Measurements from ENCODE around the gene PSG5.
"Not testable (repeated sequence)": the region's sequence is repeated elsewhere in the genome, so short reads cannot be mapped to it uniquely, and the experiment has no call there.

Gene PSG5

GRCh38 chr19:43186311-43186935 is at the start of gene PSG5:
Gene PSG5, minus strand, starts transcription at chr19:43186536. Its CDS starts 131 bp downstream, at chr19:43186405.
- not testable (repeated sequence) for DNase-seq

- peak; percentile 51 for DNase-seq
Measured at GRCh38 chr19:43235686-43236085, 49.4 kb upstream of the PSG5 start.

GRCh38 chr19:43229315-43229714 is 43.0 kb upstream of the PSG5 start:
- peak; percentile 31 for DNase-seq

- DNase-seq = not testable (repeated sequence)
Measured at GRCh38 chr19:43228730-43229129, 42.4 kb upstream of the PSG5 start.

- not testable (repeated sequence) for DNase-seq
Measured at GRCh38 chr19:43226986-43227385, 40.6 kb upstream of the PSG5 start.

- no peak for DNase-seq
Measured at GRCh38 chr19:43224855-43225253, 38.5 kb upstream of the PSG5 start.

- peak; percentile 69 for DNase-seq
Measured at GRCh38 chr19:43224201-43224854, 38.0 kb upstream of the PSG5 start.

- DNase-seq = not testable (repeated sequence)
Measured at GRCh38 chr19:43221891-43222290, 35.6 kb upstream of the PSG5 start.

- not testable (repeated sequence) for DNase-seq
Measured at GRCh38 chr19:43219136-43219535, 32.8 kb upstream of the PSG5 start.

- DNase-seq = not testable (repeated sequence)
Measured at GRCh38 chr19:43215881-43216280, 29.5 kb upstream of the PSG5 start.

- DNase-seq = no peak
Measured at GRCh38 chr19:43207991-43208390, 21.7 kb upstream of the PSG5 start.

- DNase-seq = not testable (repeated sequence)
Measured at GRCh38 chr19:43207174-43207573, 20.8 kb upstream of the PSG5 start.

GRCh38 chr19:43205471-43206105 is 19.3 kb upstream of the PSG5 start, which contains the start of gene PSG4:
Gene PSG4, minus strand, starts transcription at chr19:43205638. Its CDS starts 102 bp downstream, at chr19:43205536.
- DNase-seq = peak; percentile 37

GRCh38 chr19:43203611-43204010 is 17.3 kb upstream of the PSG5 start:
- DNase-seq = not testable (repeated sequence)

- not testable (repeated sequence) for DNase-seq
Measured at GRCh38 chr19:43201891-43202290, 15.6 kb upstream of the PSG5 start.

GRCh38 chr19:43201337-43201801 is 15.0 kb upstream of the PSG5 start:
- DNase-seq = peak; percentile 54

GRCh38 chr19:43198686-43199419 is 12.5 kb upstream of the PSG5 start:
- not testable (repeated sequence) for DNase-seq

- DNase-seq = not testable (repeated sequence)
Measured at GRCh38 chr19:43197666-43198397, 11.5 kb upstream of the PSG5 start.

- not testable (repeated sequence) for DNase-seq
Measured at GRCh38 chr19:43194397-43194796, 8.1 kb upstream of the PSG5 start.

- DNase-seq = not testable (repeated sequence)
Measured at GRCh38 chr19:43192381-43193155, 6.2 kb upstream of the PSG5 start.

GRCh38 chr19:43188092-43188491 is 1.8 kb upstream of the PSG5 start:
- peak; percentile 26 for DNase-seq

All from NCI-H226 (cell line).